ENCODE measurements around the gene CD7.

DNA sequence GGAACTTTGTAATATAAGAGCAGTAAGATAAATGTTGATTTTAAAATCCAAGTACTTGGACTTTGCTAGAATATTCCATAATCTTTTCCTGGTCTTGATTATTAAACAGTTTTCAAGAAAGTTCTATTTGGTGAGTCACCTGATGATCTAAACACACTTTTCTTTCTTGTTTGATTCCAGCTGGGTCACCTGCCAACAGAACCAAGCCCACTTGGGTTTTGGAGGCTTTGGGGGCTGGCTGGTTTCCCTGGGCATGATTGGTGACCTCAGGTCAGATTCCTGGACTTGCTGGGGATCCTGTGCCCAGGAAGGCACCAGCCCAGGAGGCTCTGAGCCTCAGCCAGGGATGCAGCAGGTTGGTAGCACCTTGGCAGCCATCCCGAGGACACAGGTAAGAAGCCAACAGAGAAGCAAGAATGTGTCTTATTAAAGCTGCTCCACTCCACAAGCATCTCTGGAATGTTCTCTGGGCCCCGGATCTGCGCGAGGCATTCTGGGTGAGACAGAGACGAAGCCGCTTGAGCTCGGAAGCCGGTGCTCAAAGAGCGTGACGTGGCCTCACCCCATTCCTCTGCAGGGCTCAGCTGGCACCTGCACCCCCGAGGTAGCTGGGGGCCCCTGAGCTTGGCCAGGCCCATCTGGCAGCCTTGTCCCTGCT, 38.5 kb upstream of the CD7 start:
- TF ChIP-seq POLR2A (IDR thresholded peaks at IDR 0.05) = no peak
- TF ChIP-seq, protein P1, sequence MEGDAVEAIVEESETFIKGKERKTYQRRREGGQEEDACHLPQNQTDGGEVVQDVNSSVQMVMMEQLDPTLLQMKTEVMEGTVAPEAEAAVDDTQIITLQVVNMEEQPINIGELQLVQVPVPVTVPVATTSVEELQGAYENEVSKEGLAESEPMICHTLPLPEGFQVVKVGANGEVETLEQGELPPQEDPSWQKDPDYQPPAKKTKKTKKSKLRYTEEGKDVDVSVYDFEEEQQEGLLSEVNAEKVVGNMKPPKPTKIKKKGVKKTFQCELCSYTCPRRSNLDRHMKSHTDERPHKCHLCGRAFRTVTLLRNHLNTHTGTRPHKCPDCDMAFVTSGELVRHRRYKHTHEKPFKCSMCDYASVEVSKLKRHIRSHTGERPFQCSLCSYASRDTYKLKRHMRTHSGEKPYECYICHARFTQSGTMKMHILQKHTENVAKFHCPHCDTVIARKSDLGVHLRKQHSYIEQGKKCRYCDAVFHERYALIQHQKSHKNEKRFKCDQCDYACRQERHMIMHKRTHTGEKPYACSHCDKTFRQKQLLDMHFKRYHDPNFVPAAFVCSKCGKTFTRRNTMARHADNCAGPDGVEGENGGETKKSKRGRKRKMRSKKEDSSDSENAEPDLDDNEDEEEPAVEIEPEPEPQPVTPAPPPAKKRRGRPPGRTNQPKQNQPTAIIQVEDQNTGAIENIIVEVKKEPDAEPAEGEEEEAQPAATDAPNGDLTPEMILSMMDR (IDR thresholded peaks at IDR 0.05) = no peak

Data from body of pancreas (tissue), 4 donors.